Natural killer cell treated with Interleukin-12 subunit alpha and Interleukin-12 subunit beta and Interleukin-15 and Interleukin-18, amount 100 ng/mL, for 72 hours (primary cell): Measurements from ENCODE around the gene RIF1. TPM values are rescaled to one million over a fixed set of nuclear protein-coding genes. Genes with fewer than 3 reads are reported as not detected.

ENCODE experiments used
- ATAC-seq, 2 donors: fragments of 150-1000 bp; cut with Tn5 transposase in 1 of 2; sonication (Bioruptor Pico), chemical (Tn5 transposase) in 1 of 2; 2 replicates each; pipeline ENCODE4 v1.10.0; 2021
- DNase-seq: peaks from one replicate; pipeline ENCODE4 v3.0.0; 2022; ENCODE audit warnings: low spot score
- H3K27ac Mint-ChIP-seq, 2 donors: 1 replicate in 1 of 2; 2 replicates in 1 of 2; pipeline ENCODE4 v1.8.0; 2022; ENCODE audit warnings: mixed read lengths in 2 of 2, mild to moderate bottlenecking in 1 of 2, moderate library complexity in 1 of 2
- H3K27me3 Mint-ChIP-seq, 2 donors: 1 replicate in 1 of 2; 2 replicates in 1 of 2; pipeline ENCODE4 v1.8.0; 2022; ENCODE audit warnings: mixed read lengths in 2 of 2
- H3K36me3 Mint-ChIP-seq: one replicate; pipeline ENCODE4 v1.8.0; 2022; ENCODE audit warnings: mixed read lengths
- H3K4me1 Mint-ChIP-seq, 2 donors: 1 replicate in 1 of 2; 2 replicates in 1 of 2; pipeline ENCODE4 v1.8.0; 2022; ENCODE audit warnings: low read depth in 2 of 2, mixed read lengths in 2 of 2, mild to moderate bottlenecking in 1 of 2
- H3K4me3 Mint-ChIP-seq: one replicate; pipeline ENCODE4 v1.8.0; 2022; ENCODE audit warnings: mixed read lengths
- H3K9me3 Mint-ChIP-seq: 2 replicates; pipeline ENCODE4 v1.8.0; 2022; ENCODE audit warnings: mixed read lengths
- total RNA-seq, 2 donors: library from RNA; stranded (reverse); gene quantifications; one replicate each; pipeline ENCODE4 v1.2.3, GENCODE V29; 2022

Gene RIF1
- total RNA-seq, 2 donors from 2014 or later = 68.1 to 83.7 TPM

- Mint-ChIP-seq H3K4me1 (no peaks in the 10 kb centered on the region), H3K27ac (no peak overlapping the region), H3K36me3 (no peaks in the 10 kb centered on the region), H3K4me3 (no peak overlapping the region), H3K27me3 (no peaks in the 10 kb centered on the region), H3K9me3 (no peaks in the 10 kb centered on the region)
- peak in 1 of 2 donors; percentile 20 for ATAC-seq
- no peak for DNase-seq
These were observed 98.8 kb downstream of the RIF1 start for GRCh38 chr2:151508519-151508918.

GRCh38 chr2:151518802-151519201 lies 109.1 kb downstream of the RIF1 start:
- no peaks in the 10 kb centered on the region for H3K4me1 Mint-ChIP-seq
- H3K27me3 Mint-ChIP-seq = no peaks in the 10 kb centered on the region
- ATAC-seq (no peak), DNase-seq (no peak)
- H3K36me3 Mint-ChIP-seq = no peaks in the 10 kb centered on the region
- H3K9me3 Mint-ChIP-seq = no peaks in the 10 kb centered on the region
- H3K4me3 Mint-ChIP-seq = no peak overlapping the region
- no peak overlapping the region for H3K27ac Mint-ChIP-seq

DNA sequence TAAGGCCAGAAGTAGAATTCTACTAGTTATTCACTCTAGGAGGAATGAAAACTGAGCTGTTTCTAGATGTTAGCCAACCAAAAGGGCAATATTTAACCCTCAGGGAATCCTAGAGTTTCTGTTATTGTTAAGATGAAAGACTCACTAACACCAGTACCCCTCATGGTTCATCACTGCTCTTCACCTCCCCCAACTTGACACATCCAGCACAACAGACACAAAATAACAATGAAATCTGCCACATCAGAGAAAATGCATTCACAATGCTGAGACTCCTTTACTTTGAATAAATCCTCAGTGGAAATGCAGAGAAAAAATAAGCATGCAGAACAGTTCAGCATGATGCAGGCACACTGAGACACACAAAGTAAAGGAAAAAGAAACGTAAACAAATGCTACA lies 111.3 kb downstream of the RIF1 start:
- Mint-ChIP-seq H3K9me3 (no peaks in the 10 kb centered on the region), H3K36me3 (no peaks in the 10 kb centered on the region), H3K27ac (no peak overlapping the region), H3K4me3 (no peak overlapping the region), H3K4me1 (no peaks in the 10 kb centered on the region), H3K27me3 (no peaks in the 10 kb centered on the region)
- DNase-seq (no peak), ATAC-seq (no peak)

DNA sequence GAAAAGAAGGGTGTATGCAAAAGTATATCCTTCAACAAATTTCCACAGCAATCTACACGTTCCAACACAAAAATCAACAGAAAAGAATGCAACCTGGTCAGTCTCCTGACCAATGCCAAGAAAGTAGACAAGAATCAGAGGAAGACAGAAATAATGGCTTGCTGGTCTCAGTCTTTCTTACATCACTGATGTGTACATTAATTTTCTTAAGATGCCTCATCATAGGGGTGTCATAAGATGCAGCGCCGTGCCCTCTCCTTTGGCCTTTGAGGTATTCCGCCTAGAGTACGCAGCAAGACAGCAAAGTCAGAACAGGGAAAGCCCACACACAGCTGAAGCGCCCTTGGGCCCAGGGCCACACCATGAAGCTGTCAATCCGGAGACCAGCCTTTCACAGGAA lies 112.9 kb downstream of the RIF1 start:
- Mint-ChIP-seq H3K4me1 (no peaks in the 10 kb centered on the region), H3K4me3 (no peak overlapping the region), H3K27ac (no peak overlapping the region), H3K27me3 (no peaks in the 10 kb centered on the region), H3K9me3 (no peaks in the 10 kb centered on the region), H3K36me3 (no peaks in the 10 kb centered on the region)
- DNase-seq (no peak), ATAC-seq (no peak)

- no peaks in the 10 kb centered on the region for H3K9me3 Mint-ChIP-seq
- no peak overlapping the region for H3K27ac Mint-ChIP-seq
- DNase-seq = no peak
- no peak for ATAC-seq
- no peaks in the 10 kb centered on the region for H3K36me3 Mint-ChIP-seq
- no peaks in the 10 kb centered on the region for H3K27me3 Mint-ChIP-seq
- H3K4me1 Mint-ChIP-seq = no peaks in the 10 kb centered on the region
- no peak overlapping the region for H3K4me3 Mint-ChIP-seq
These were observed 114.1 kb downstream of the RIF1 start for GRCh38 chr2:151523850-151524249.

- Mint-ChIP-seq H3K9me3 (no peaks in the 10 kb centered on the region), H3K36me3 (no peaks in the 10 kb centered on the region), H3K27me3 (no peaks in the 10 kb centered on the region), H3K4me1 (no peaks in the 10 kb centered on the region), H3K4me3 (no peak overlapping the region), H3K27ac (no peak overlapping the region)
- peak in 1 of 2 donors; percentile 20 for ATAC-seq
- DNase-seq = no peak
These were observed 116.2 kb downstream of the RIF1 start for GRCh38 chr2:151525821-151526373.

- Mint-ChIP-seq H3K27ac (no peak overlapping the region), H3K36me3 (no peaks in the 10 kb centered on the region), H3K27me3 (no peaks in the 10 kb centered on the region), H3K4me1 (no peaks in the 10 kb centered on the region), H3K4me3 (no peak overlapping the region), H3K9me3 (no peaks in the 10 kb centered on the region)
- no peak for DNase-seq
- peak in 1 of 2 donors; percentile 40 for ATAC-seq
These were observed 116.9 kb downstream of the RIF1 start for GRCh38 chr2:151526572-151527090.

Other genes with a start within 250 kb of the RIF1 start
- 1 to 10 TPM; 2.7 to 4.5 TPM for gene RBM43, start 148.0 kb upstream of the RIF1 start, total RNA-seq
- gene NMI, start 120.2 kb upstream of the RIF1 start, total RNA-seq = 10 to 100 TPM; 27.5 to 32.3 TPM
- 1 to 10 TPM in 1 of 2 donors, under 1 TPM in 1; 0.64 to 1.7 TPM for gene TNFAIP6, start 52.3 kb upstream of the RIF1 start, total RNA-seq